H7 (cell line): ENCODE data around the gene FLVCR2. TPM values are rescaled to one million over a fixed set of nuclear protein-coding genes. Genes with fewer than 3 reads are reported as not detected.

ENCODE experiments used
- DNase-seq: peaks from one replicate; pipeline ENCODE4 v3.0.0; 2012
- H3K27me3 ChIP-seq: 2 replicates; pipeline ENCODE4 v1.6.0; 2011; ENCODE audit warnings: mild to moderate bottlenecking, low read length; ENCODE audit not compliant: control insufficient read depth, insufficient read depth
- H3K36me3 ChIP-seq: replicated peaks from 2 replicates; pipeline ENCODE4 v1.5.1; 2011; ENCODE audit warnings: low read length; ENCODE audit not compliant: control insufficient read depth, insufficient read depth
- H3K4me3 ChIP-seq: 2 replicates; pipeline ENCODE4 v1.5.1; 2011; ENCODE audit warnings: low read depth, mild to moderate bottlenecking, control low read depth, low read length, moderate library complexity; ENCODE audit not compliant: insufficient read depth
- total RNA-seq: library from RNA; depleted of rRNA; stranded (reverse); fragments of >200 nt; shearing (Covaris generic); gene quantifications from 2 replicates; pipeline ENCODE4 v1.2.3, GENCODE V29; 2014

Gene FLVCR2
- total RNA-seq, 1 experiment from 2014 or later: 2.7 TPM

GRCh38 chr14:75647640-75648039, 69.2 kb downstream of the FLVCR2 start:
- Histone ChIP-seq H3K4me3 (no peak overlapping the region), H3K27me3 (no peaks in the 10 kb centered on the region), H3K36me3 (peaks cover 23% of the 10 kb centered on the region)
- DNase-seq: no peak

GRCh38 chr14:75648066-75648838, 69.8 kb downstream of the FLVCR2 start:
- no peak for DNase-seq
- Histone ChIP-seq H3K27me3 (no peaks in the 10 kb centered on the region), H3K4me3 (no peak overlapping the region), H3K36me3 (peaks cover 23% of the 10 kb centered on the region)

GRCh38 chr14:75649337-75649736, 70.9 kb downstream of the FLVCR2 start:
- H3K27me3 ChIP-seq: no peaks in the 10 kb centered on the region
- no peak for DNase-seq
- peaks cover 27% of the 10 kb centered on the region for H3K36me3 ChIP-seq
- H3K4me3 ChIP-seq: no peak overlapping the region

GRCh38 chr14:75649773-75650172, 71.4 kb downstream of the FLVCR2 start:
- Histone ChIP-seq H3K4me3 (no peak overlapping the region), H3K27me3 (no peaks in the 10 kb centered on the region), H3K36me3 (peaks cover 27% of the 10 kb centered on the region)
- DNase-seq: no peak

- no peak for DNase-seq
- Histone ChIP-seq H3K36me3 (peaks cover 29% of the 10 kb centered on the region), H3K4me3 (no peak overlapping the region), H3K27me3 (no peaks in the 10 kb centered on the region)
Observed at GRCh38 chr14:75650253-75651058, 72.0 kb downstream of the FLVCR2 start.

- no peak for DNase-seq
- Histone ChIP-seq H3K36me3 (peaks cover 32% of the 10 kb centered on the region), H3K4me3 (no peak overlapping the region), H3K27me3 (no peaks in the 10 kb centered on the region)
Observed at GRCh38 chr14:75653563-75653962, 75.1 kb downstream of the FLVCR2 start.

- DNase-seq: peak; percentile 80
- H3K36me3 ChIP-seq: peaks cover 31% of the 10 kb centered on the region
- H3K27me3 ChIP-seq: no peaks in the 10 kb centered on the region
- no peak overlapping the region for H3K4me3 ChIP-seq
Observed at GRCh38 chr14:75654127-75654732, 75.8 kb downstream of the FLVCR2 start.

GRCh38 chr14:75655235-75655634, 76.8 kb downstream of the FLVCR2 start:
- no peaks in the 10 kb centered on the region for H3K27me3 ChIP-seq
- no peak for DNase-seq
- H3K36me3 ChIP-seq: peaks cover 25% of the 10 kb centered on the region
- H3K4me3 ChIP-seq: no peak overlapping the region

- no peak overlapping the region for H3K4me3 ChIP-seq
- DNase-seq: no peak
- H3K27me3 ChIP-seq: no peaks in the 10 kb centered on the region
- peaks cover 11% of the 10 kb centered on the region for H3K36me3 ChIP-seq
Observed at GRCh38 chr14:75657331-75657730, 78.9 kb downstream of the FLVCR2 start.

- H3K27me3 ChIP-seq: no peaks in the 10 kb centered on the region
- H3K4me3 ChIP-seq: no peak overlapping the region
- peaks cover 7% of the 10 kb centered on the region for H3K36me3 ChIP-seq
- DNase-seq: no peak
Observed at GRCh38 chr14:75658957-75659356, 80.5 kb downstream of the FLVCR2 start.

GRCh38 chr14:75660238-75660629, 81.8 kb downstream of the FLVCR2 start:
- DNase-seq: no peak
- Histone ChIP-seq H3K4me3 (peak overlapping the region; percentile 83), H3K36me3 (peaks cover 5% of the 10 kb centered on the region), H3K27me3 (no peaks in the 10 kb centered on the region)

GRCh38 chr14:75660630-75661498, 82.4 kb downstream of the FLVCR2 start, which contains the start of the genes ERG28 and TTLL5:
Gene ERG28 (minus strand): TSS chr14:75660876. CDS start chr14:75657502, 3,374 bp downstream.
Gene TTLL5 (plus strand): TSS chr14:75661246. CDS start chr14:75663150, 1,904 bp downstream.
- H3K4me3 ChIP-seq: peak within 1 kb of the TSS; percentile 83
- peak; percentile 98 for DNase-seq
- H3K36me3 ChIP-seq: peaks cover 5% of the 10 kb centered on the region
- no peaks in the 10 kb centered on the region for H3K27me3 ChIP-seq

DNA sequence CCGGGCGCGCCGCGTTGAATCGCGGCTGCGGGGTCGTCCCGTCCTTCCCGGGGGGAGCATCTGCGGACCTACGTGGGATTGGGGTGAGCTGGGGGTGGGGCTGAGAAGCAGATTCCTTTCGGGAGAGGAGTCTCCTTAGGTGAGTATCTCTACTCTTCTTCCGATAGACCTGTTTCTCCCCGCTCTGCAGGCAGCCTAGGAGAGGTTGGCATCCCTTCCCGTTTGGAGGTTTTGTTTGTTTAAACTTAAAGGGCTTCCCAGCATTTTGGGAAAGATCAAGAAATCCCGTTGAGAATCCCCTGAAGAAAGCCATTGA, 83.0 kb downstream of the FLVCR2 start:
- Histone ChIP-seq H3K4me3 (peak overlapping the region; percentile 83), H3K27me3 (no peaks in the 10 kb centered on the region), H3K36me3 (peaks cover 3% of the 10 kb centered on the region)
- no peak for DNase-seq

- H3K36me3 ChIP-seq: no peaks in the 10 kb centered on the region; the same call in 1 of the 2 replicates
- H3K4me3 ChIP-seq: no peak overlapping the region
- no peak for DNase-seq
- H3K27me3 ChIP-seq: no peaks in the 10 kb centered on the region
Observed at GRCh38 chr14:75662966-75663365, 84.5 kb downstream of the FLVCR2 start.
